ENCODE measurements around the gene NRN1L. TPM values are rescaled to one million over a fixed set of nuclear protein-coding genes. Genes with fewer than 3 reads are reported as not detected.

Gene NRN1L
- total and polyA plus RNA-seq, 4 donors = 0.14 to 0.33 (median 0.23) TPM

- Histone ChIP-seq H3K27me3 (ENCODE audit: control insufficient read depth in 4 of 4, insufficient read depth in 4 of 4, low read length in 3 of 4) (no peaks in the 10 kb centered on the region), H3K36me3 (ENCODE audit: control insufficient read depth in 4 of 4, insufficient read depth in 3 of 4, low read depth in 1 of 4, low read length in 3 of 4) (peaks cover 30 to 56% (median 42%) of the 10 kb centered on the region in 4 donors), H3K9ac (ENCODE audit: low read depth in 1 of 2, low read length in 2 of 2) (no peak overlapping the region), H3K9me3 (ENCODE audit: control insufficient read depth in 4 of 4, low read length in 3 of 4) (no peaks in the 10 kb centered on the region), H3K4me3 (ENCODE audit: low read depth in 1 of 3, low read length in 3 of 3) (no peak overlapping the region), H3K4me1 (ENCODE audit: control insufficient read depth in 4 of 4, insufficient read depth in 4 of 4, low read length in 3 of 4) (peaks cover 2 to 43% (median 29%) of the 10 kb centered on the region in 4 donors), H3K27ac (ENCODE audit: low read depth in 1 of 2, low read length in 2 of 2) (no peak overlapping the region)
- TF ChIP-seq NR2F2 (IDR thresholded peaks at IDR 0.05) (no peak), ZBTB33 (IDR thresholded peaks at IDR 0.05) (no peak), FOXA1 (IDR thresholded peaks at IDR 0.05) (no peak), EGR1 (IDR thresholded peaks at IDR 0.05; ENCODE audit: low read depth in 2 of 2) (no peak), SP1 (IDR thresholded peaks at IDR 0.05) (no peak), YY1 (IDR thresholded peaks at IDR 0.05) (no peak), REST (IDR thresholded peaks at IDR 0.05) (no peak), RXRA (IDR thresholded peaks at IDR 0.05) (no peak), GABPA (IDR thresholded peaks at IDR 0.05 in 1 of 2, conservative IDR thresholded peaks at IDR 0.05 in 1 of 2) (no peak), MAX (IDR thresholded peaks at IDR 0.05) (no peak), TAF1 (conservative IDR thresholded peaks at IDR 0.05) (no peak), HNF4G (IDR thresholded peaks at IDR 0.05) (no peak), CTCF (IDR thresholded peaks at IDR 0.05; ENCODE audit: low read depth, low read length, missing input control) (no peak), JUND (IDR thresholded peaks at IDR 0.05) (no peak), RAD21 (IDR thresholded peaks at IDR 0.05) (no peak), HNF4A (conservative IDR thresholded peaks at IDR 0.05) (no peak), ATF3 (IDR thresholded peaks at IDR 0.05) (no peak), FOXA2 (IDR thresholded peaks at IDR 0.05) (no peak)
- DNase-seq (ENCODE audit: low spot score) = no peak
- WGBS = 95% methylated on average over 11 of the region's 11 CpGs
Observed at GRCh38 chr16:67877064-67877463, 7.6 kb upstream of the NRN1L start.
